ENCODE results near the gene GJD3. TPM values are rescaled to one million over a fixed set of nuclear protein-coding genes. Genes with fewer than 3 reads are reported as not detected.

The GJD3 gene
- total and polyA plus RNA-seq, 2 donors (not counting 1 experiment from before 2014, with no cell fraction given) = not detected

GRCh38 chr17:40331743-40332641, 32.5 kb downstream of the GJD3 start:
- H3K4me1 ChIP-seq (ENCODE audit: control insufficient read depth in 2 of 2, insufficient read depth in 2 of 2, low read length in 2 of 2) = peaks cover 67 to 86% of the 10 kb centered on the region in 2 donors
- peak overlapping the region; percentile 76 for H3K4me2 ChIP-seq (replicated peaks; ENCODE audit: low read depth, low read length, poor library complexity, severe bottlenecking)
- H3K4me1 Mint-ChIP-seq = peaks cover 72% of the 10 kb centered on the region
- ATAC-seq (ENCODE audit: low read depth) (no peak), DNase-seq (no peak)
- ChIA-PET POLR2A (interaction anchor here (0.6 to 1.5 kb wide), 3 partner anchors 8 to 86 kb away, joined by 3 to 5 read pairs (median 3); partner anchors contain the start of gene TOP2A), CTCF (interaction anchor here (1.3 to 12.7 kb wide), 7 partner anchors 10 to 28 kb away, joined by 3 to 119 read pairs (median 5); partner anchors contain the start of gene RARA)
- peaks cover 35% of the 10 kb centered on the region for H4K20me1 ChIP-seq (ENCODE audit: control insufficient read depth, insufficient read depth, low read length, poor library complexity, severe bottlenecking)
- H3K9me3 Mint-ChIP-seq (ENCODE audit: insufficient read depth) = no peaks in the 10 kb centered on the region
- H3K9me3 ChIP-seq (ENCODE audit: control extremely low read depth in 1 of 3, control insufficient read depth in 2 of 3, insufficient read depth in 1 of 3, low read length in 2 of 3) = no peaks in the 10 kb centered on the region
- intact Hi-C loops (cut with micrococcal nuclease) = no loop called here
- H3K79me2 ChIP-seq (ENCODE audit: control insufficient read depth, insufficient read depth, low read length) = peaks cover 99% of the 10 kb centered on the region
- H3K27me3 Mint-ChIP-seq = no peaks in the 10 kb centered on the region
- peak overlapping the region; percentile 40 for H3K4me3 Mint-ChIP-seq
- H3K4me3 ChIP-seq (ENCODE audit: control extremely low read depth in 1 of 5, extremely low read depth in 1 of 5, insufficient read depth in 1 of 5, low read depth in 2 of 5, low read length in 4 of 5) = no peak overlapping the region
- no peaks in the 10 kb centered on the region for H3K27me3 ChIP-seq (replicated peaks in 1 of 4; ENCODE audit: control extremely low read depth in 1 of 4, control insufficient read depth in 3 of 4, insufficient read depth in 4 of 4, low read length in 3 of 4)
- peak overlapping the region; percentile 50 for H3K27ac Mint-ChIP-seq
- H3K36me3 ChIP-seq (replicated peaks in 1 of 2; ENCODE audit: control extremely low read depth in 1 of 2, control insufficient read depth in 1 of 2, extremely low read depth in 1 of 2, insufficient read depth in 2 of 2, low read length in 1 of 2) = peaks cover 0 to 32% of the 10 kb centered on the region in 2 experiments
- no peak overlapping the region for H3K9ac ChIP-seq (ENCODE audit: low read length)
- no peak overlapping the region for H3K27ac ChIP-seq (ENCODE audit: low read length in 2 of 2)
- H2AFZ ChIP-seq (ENCODE audit: insufficient read depth, low read depth, low read length, poor library complexity, severe bottlenecking) = no peak overlapping the region
- WGBS (ENCODE audit: insufficient coverage) = 75% methylated on average over 19 of the region's 22 CpGs
- no peak for TF ChIP-seq EZH2 (IDR thresholded peaks at IDR 0.05; ENCODE audit: borderline replicate concordance, insufficient read depth, low read depth, low read length, poor library complexity, severe bottlenecking)
- TF ChIP-seq CTCF (IDR thresholded peaks at IDR 0.05) = no peak

All from B cell (primary cell).